GM21381 (cell line): ENCODE measurements around the gene DAAM1.
A peak's percentile ranks its signal among the peaks of the same experiment; 100 is the strongest.

Experiments
- ATAC-seq: cut with Tn5 transposase; IDR thresholded peaks from one replicate; pipeline ENCODE4 v1.9.1; 2021; ENCODE audit warnings: mild to moderate bottlenecking, moderate library complexity; ENCODE audit not compliant: unreplicated experiment

DAAM1 gene

DNA sequence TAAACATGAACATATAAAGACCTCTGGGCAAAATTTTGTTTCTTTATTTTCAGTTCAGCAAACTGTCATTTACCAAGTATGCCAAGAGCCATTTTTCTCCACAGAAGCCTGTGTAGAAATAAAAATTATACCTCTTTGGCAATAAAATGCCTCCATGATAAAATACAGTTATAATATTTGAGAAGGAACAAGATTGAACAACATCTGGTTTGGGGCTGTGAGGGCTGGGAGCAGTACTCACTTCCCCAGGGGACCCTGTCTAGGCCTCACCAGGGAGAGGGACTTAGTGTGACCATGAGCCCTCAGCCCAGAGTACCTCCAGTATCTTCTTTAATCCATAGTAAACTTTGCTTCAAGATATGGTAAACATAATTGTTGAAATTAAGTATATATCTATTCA is 65.1 kb downstream of the DAAM1 start:
- ATAC-seq, result no peak

DNA sequence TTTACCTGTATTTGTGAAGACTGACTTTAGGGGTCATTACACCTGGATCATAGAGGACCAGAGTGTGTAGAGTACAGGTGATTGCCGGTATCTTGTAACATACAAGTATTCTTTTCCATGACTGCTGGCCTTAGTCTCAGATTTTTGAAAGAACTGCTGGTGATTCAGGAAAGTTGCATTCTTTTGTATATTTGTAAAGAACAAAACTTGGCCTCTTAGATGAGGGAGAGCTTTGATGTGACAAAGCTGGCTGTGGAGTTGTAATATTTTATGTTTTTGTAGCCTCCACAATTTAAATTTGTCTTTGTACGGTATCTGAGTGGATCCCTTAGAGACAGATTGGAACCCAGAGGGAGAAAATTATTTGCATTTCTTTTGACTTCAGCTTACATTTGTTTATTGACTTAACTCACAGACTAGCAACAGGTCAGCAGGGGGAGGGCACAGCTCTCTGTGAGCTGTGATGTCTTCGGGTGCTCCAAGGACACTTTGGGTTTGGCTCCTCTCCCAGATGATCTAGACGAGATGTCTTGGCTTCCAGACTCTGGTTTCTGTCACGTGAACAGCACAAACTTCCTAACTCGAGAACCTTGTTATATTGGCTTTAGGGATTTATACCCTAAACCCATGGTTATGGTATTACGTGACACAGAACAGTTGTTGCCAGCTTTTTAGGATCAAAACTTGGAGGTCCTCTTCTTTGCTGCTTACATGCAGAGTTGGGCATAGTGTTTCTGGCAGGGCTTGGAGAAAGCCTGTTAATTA is 65.9 kb downstream of the DAAM1 start:
- ATAC-seq, result no peak

DNA sequence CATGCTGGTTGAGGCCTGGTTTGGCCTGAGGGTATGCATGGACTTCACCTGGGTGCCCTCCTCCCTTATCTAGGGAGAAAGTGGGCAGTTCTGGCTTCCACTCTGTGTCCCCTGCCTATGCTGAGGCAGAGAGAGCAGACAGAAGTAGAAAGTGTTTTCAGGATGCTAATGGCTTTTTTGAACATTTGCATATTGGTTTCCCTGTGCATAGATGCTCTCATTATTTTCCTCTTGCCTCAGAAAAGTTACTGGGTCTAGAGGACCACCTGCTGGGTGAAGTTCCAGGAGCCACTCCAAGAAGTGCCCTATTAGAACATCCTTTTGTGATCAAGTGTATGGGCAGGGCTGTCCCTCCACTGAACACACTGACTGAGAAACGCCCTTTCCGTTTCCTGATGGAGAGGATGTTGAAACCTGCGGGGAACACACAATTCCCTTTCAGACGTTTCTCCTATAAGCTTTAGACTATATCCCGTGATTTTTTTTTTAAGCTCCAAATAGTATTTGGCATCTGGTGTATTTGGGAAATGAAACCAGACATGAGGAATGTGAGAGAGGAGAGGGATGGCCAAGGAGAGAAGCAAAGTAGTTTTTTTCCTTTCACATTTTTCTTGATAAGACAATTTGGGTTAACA is 66.6 kb downstream of the DAAM1 start:
- no peak for ATAC-seq

DNA sequence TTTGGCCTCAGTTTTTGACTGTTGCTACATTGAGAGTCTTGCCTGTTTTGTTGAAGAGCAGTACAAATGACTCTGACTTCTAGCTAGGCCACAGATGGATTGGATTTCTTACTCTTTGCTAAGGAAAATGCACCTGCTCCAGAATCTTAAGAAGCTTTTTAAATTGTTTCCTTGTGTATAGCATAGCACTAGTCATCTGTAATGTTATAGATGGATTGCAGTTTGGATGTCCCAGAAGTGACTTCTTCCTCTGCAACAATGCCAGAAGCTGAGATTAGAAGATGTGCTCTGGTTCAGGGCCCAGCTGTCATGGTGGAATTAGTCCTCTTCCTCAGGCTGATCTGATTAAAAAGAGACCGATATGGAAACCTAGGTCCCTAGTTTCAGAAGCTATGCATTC is 67.9 kb downstream of the DAAM1 start:
- no peak for ATAC-seq

DNA sequence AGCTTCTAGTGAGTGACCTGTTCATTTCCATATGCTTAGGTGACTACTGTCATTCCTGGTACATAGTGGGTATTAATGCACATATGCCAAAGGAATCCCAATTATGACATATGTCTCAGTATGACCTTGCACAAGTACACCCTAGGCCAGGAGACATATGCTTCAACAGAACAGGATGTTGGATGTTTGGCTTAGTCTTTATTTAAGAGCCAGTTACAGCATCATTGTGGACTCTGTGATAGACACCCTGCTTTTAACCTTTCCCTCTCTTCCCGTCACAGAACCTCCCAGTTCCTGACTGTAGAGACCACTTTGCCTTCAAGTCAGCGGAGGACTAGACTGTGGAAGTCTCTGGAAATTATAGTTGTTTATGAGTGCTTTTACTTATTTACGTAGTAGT is 72.9 kb downstream of the DAAM1 start:
- no peak for ATAC-seq

DNA sequence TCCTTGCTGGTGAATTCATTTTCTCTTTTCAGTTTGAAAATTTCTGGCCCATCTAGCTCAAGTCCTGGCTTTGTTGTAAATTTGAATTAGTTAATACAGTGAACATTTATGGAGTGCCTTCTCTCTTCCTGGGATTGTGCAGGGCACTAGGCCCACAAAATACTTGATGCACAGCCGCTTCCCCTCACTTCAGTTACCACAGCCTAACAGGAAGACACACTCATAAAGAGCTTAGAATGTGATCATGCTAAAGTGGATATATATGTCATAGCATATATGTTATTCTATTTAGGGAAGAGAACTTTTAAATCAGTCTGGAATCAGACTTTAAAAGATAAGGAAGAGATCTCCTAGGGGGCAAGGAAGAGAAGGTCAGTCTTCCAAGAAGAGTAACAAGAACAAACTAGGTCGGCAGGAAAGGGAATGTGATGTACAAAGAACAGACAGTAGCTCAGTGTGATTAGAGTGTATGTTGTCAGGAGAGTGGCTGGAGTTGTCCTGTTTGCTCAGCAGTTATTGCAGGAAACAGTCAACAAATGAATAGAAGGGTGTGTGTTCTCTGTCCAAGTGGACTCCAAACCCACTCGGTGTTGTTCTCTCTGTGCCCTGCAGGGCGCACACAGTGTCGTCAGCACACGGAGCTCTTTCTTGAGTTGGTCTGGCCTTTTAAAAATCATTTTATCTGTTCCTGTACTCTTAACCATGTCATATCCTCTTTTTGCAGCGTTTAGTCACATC is 74.4 kb downstream of the DAAM1 start:
- ATAC-seq, result no peak

DNA sequence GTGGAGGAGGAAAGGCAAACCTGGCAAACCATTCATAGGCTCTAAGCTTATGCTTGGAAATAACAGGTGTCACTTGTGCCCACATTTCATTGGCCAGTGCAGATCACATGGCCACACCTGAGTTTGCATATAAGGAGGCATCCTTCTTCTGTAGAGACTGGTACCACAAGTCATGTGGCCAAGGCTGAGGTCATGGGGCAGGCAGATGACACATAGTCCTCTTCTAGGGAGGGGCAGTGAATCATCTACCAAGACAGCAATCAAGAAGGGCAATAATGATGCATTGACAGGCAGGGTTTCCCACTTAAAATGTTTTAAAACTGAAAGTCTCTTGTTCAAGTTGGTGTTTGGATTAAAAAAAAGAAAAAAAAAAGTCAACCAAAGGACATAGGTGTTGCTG is 77.3 kb downstream of the DAAM1 start:
- ATAC-seq, result no peak

DNA sequence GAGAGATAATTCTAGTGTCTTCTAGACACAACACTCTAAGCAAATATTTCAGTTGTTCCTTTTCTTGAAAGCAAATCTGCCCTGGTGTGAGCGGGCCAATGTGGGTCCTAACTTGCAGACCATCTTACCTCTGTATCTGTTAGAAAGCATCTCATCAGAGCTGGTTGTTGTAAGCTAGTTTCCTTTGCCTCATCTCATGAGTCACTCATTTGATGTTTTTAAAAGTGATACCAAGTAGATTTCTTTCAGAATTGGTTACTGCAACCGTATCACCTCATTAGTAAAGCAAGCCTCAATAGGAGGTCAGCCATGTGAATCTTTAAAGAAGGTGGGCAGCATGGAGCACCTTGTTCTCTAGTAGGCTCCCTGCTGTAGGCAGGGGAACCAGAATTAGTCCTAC is 78.6 kb downstream of the DAAM1 start:
- no peak for ATAC-seq

DNA sequence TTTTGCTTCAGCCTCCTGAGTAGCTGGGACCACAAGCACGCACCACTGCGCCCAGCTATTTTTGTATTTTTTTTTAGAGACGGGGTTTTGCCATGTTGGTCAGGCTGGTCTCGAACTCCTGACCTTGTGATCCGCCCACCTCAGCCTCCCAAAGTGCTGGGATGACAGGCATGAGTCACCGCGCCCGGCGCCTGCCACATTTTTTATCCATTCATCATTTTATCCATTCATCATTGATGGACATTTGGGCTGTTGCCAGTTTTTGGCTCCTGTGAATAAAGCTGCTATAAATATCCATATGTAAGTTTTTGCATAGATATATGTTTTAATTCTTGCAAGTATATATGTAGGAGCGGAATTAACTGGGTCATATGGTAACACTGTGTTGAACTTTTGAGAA is 79.5 kb downstream of the DAAM1 start:
- no peak for ATAC-seq

DNA sequence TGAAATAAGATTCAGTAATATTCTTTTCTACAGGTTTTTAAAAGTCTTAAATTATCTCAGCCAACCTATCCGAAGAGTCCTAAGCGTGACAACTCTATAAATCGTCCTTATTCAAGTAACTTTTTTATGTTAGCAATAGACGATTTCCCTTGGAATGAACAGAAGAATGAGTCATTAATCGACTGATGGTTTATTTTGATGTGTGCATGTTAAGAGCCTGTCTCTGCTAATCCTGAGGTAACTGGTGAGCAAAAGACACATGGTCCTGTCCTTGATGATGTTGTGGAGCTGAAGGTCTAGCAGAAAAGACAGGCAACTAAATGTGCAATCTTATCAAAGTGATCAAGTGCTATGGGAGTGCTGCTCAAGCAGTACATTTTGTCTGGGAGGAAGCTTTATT is 80.4 kb downstream of the DAAM1 start:
- ATAC-seq, result no peak

DNA sequence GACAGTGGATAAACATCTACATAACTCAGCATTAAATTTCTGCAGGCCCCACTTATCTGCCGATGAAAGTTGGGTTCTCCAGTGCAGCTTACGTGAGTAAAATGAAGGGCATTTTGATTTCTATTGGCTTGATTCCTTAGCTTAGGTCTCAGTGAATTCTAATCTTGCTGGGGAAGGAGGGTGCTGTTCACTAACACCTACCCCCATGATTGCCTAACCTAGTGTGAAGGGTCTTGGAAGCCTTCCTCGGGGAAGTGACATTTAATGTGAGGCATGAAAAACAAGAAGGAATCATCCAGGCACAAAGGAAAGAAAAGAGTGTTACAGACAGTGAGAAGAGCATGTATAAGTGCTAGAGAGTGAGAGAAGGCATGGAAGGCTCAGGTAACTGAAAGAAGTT is 81.0 kb downstream of the DAAM1 start:
- no peak for ATAC-seq

DNA sequence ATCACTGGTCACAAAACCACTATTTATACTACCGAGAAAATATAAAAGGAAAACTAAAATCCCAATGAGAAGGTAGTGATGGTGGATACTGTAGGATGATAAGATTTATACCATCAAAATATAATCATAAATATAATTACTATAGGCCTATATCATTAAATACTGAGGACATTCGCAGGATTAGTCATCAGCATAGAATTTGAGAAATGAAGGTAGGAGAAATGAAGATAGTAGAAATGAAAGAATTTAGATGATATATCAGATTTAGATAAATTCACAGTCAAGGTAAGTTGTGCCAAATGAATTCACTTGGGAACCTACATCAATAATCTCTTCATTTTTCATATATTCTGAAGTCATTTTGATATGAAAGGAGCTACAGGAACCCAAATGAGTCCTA is 82.8 kb downstream of the DAAM1 start:
- no peak for ATAC-seq

DNA sequence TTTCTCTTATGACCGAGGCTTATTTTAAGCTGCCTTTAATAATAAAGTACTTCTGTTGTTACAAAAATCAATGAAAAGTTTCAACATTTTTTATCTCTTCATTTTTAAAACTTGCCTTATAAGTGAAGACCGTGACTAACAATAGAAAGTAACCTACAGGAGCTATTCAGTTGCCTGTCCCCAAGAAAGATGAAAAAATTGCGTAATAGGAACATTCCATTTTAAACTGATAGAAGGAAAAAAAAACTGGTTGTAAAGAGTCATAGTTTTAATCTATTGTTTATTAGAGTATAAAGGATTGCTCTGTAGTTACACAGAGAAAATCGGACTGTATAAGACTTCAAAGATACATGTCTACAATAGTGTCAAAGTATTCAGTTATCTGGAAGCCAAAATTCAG is 83.3 kb downstream of the DAAM1 start:
- ATAC-seq, result no peak

DNA sequence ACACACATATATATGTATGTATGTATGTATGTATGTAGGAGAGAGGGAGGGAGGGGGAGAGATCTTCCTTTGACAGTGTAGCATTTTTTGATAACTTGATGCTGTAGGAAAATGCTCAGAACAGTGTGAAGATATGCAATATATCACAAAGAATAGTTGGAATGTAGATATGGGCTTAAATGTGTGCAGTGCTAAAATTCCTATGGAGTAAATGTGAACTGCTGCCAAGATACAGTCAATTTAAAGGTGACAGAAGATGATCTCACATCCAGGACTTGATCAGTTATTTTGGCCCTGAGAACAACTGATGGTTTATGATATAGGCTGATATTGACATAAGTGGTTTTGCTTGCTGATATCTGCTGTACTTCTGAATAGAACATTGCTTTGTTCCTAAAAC is 84.2 kb downstream of the DAAM1 start:
- no peak for ATAC-seq

DNA sequence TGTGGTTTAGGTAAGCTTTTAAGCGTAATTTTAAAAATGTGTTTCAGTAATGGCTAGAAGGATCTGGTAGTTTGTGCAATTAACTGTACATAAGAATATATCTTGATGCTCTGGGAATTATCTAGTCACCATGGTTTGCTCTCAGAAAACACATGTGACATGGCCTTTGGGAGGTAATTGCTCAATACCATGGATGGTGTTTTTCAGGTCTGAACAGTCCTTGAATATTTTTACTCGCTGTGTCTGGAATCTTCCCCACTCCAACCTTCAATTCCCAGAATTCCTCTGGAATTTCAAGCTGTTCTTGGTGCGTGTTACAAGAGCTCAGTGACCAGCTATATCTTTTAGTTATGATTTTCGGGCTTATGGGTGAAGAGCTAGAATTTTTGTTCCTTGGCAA is 85.3 kb downstream of the DAAM1 start:
- no peak for ATAC-seq

DNA sequence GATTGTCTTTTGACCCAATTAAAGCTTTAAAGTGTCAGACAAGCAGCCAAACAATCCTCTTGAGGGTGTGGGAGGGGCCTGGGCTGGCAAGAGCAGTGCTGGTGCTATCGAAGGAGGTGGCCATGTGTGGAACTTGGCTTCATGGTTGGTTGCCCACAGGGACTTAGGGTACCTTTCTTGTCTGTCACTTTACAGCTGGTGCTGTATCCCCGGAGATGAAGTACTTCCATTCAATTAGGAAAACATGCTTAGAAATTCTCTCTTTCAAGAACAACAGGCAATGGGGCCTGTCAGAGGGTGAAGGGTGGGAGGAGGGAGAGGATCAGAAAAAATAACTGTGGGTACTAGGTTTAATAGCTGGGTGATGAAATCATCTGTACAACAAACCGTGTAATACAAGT is 86.5 kb downstream of the DAAM1 start:
- peak; percentile 52 for ATAC-seq

DNA sequence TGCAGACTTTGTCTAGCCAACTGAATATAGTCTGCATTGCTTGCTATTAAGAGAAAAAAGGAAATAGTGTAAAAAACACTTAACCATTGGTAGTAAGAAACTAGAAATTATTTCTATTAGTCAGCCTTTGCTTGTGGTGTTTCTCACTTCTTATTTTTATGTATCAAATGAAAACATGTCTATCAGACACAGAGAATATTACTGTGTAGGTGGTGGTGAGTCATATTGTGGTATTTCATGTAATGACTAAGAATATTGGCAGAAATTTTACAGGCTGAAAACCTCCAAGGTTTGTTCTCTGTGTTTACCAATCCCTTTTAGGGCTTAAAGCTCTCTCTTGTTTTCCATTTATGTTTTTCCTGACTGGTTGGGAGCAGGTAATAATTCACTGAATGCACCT is 87.2 kb downstream of the DAAM1 start:
- ATAC-seq, result peak; percentile 83

DNA sequence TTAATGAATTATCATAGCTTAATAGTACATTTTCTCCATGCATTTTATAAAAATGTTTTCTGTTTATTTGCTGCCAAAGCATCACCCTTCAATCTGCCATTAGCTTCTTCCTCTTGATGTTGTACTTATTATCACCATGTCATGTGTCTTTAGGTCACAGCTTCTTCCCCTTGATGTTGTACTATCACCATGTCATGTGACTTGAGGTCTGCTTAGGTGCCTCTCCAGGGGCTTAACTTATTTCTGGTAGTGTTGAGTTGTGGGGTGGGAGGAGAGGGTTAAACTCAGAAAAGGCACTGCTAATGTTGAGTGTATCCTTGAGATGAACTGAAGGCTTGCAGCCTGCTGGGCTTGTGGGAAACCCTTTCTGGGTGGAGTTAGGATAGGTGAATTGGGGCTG is 87.8 kb downstream of the DAAM1 start:
- no peak for ATAC-seq

DNA sequence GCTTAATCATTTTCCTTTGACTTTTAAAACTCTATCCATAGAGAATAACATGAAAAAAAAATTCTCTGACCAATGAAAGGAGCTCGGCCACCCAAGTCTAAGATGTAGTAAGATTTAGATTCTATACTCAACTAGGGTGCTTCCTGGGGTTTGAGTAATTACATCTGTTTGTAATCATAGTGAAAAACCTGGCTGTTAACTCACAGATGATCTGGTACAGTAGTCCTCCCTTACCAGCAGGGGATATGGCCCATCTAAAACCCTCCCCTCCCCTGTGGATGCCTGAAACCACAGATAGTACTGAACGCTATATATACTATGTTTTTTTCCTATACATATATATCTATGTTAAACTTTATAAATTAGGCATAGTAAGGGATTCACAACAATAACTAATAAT is 89.2 kb downstream of the DAAM1 start:
- ATAC-seq, result no peak

DNA sequence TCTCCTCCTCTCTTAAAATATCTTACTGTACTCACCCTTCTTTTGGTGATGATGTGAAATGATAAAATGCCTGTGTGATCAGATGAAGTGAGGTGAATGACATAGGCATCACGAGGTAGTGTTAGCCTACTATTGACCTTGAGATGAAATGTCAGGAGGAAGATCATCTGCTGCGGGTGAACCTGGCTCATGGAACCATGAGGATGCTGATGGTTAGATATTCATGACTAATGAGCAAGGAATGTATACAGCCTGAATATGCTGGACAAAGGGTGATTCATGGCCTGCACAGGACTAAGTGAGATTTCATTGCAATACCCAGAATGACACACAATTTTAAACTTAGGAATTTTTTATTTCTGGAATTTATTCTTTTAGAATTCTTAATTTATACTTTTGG is 89.6 kb downstream of the DAAM1 start:
- no peak for ATAC-seq

DNA sequence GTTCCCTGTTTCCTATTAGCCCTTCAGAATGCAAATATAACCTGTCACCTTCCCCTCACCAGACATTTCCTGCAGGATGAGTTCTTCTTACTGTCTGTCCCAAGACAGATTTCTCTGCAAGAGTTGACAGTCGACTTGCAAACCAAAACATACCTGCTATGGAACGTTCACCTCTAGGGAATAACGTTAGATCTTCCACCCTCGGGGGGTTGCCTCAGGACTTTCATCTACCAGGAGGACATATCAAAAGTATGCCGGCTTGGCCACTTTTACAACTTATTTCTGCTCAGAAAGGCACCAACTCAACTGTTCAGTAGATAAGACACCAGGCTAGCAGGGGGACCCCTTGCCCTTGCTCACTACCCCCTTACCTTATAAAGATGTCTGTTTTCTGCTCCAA is 92.5 kb downstream of the DAAM1 start:
- no peak for ATAC-seq
